HG03457 (cell line): ENCODE results near the gene TRIM5.

ENCODE experiments used
- ATAC-seq: cut with Tn5 transposase; IDR thresholded peaks from one replicate; pipeline ENCODE4 v1.9.1; 2021; ENCODE audit warnings: moderate number of reproducible peaks; ENCODE audit not compliant: unreplicated experiment

The TRIM5 gene

GRCh38 chr11:5626196-5626595 is 58.7 kb downstream of the TRIM5 start:
- no peak for ATAC-seq

DNA sequence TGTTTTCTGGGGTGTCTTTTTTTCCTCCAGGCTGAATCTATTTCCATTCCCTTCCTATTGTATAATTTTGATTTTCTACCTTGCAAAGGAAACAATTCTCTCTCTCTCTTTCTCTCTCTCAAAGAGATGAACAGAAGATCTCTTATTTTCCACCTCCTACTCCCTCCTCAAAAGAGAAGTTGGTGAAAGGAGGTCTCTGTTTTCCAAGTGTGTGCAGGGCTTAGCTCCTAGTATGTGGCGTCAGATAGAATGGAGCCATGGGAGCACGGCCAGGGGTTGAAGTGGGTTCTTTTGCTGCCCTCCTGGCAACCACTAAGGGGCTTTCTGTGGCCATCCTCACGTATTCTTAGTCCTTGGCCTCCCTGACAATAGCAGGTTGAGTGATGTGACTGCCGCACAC is 59.6 kb downstream of the TRIM5 start:
- no peak for ATAC-seq

- ATAC-seq, result peak; percentile 97
Measured at GRCh38 chr11:5624489-5625279, 60.2 kb downstream of the TRIM5 start, which contains the start of gene TRIM34. Gene TRIM34, plus strand, starts transcription at chr11:5625001. Its CDS starts 7,331 bp downstream, at chr11:5632332.

DNA sequence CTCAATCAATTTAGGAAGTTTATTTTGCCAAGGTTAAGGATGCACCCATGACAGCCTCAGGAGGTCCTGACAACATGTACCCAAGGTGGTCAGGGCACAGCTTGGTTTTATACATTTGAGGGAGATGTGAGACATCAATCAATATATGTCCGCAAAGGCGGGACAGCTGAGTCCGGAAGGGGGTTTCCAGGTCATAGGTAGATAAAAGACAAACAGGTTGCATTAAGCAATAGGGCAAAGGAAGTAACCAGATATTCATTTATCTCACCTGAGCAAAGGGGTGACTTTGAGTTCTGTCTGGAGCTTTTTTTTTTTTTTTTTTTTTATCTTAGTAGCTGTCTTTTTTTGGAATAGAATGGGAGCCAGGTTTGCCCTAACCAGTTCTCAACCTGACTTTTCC is 62.1 kb downstream of the TRIM5 start:
- ATAC-seq, result no peak

DNA sequence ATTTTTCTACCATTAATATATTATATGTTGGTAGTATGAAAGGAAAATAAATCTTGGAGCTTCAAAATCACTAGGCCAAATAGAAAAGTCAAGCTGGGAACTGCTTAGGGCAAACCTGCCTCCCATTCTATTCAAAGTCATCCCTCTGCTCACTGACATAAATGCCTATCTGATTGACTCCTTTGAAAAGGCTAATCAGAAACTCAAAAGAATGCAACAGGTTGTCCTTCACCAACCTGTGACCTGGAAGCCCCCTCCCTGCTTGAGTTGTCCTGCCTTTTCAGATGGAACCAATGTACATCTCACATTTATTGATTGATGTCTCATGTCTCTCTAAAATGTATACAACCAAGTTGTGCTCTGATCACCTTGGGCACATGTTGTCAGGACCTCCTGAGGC is 63.3 kb downstream of the TRIM5 start:
- no peak for ATAC-seq

DNA sequence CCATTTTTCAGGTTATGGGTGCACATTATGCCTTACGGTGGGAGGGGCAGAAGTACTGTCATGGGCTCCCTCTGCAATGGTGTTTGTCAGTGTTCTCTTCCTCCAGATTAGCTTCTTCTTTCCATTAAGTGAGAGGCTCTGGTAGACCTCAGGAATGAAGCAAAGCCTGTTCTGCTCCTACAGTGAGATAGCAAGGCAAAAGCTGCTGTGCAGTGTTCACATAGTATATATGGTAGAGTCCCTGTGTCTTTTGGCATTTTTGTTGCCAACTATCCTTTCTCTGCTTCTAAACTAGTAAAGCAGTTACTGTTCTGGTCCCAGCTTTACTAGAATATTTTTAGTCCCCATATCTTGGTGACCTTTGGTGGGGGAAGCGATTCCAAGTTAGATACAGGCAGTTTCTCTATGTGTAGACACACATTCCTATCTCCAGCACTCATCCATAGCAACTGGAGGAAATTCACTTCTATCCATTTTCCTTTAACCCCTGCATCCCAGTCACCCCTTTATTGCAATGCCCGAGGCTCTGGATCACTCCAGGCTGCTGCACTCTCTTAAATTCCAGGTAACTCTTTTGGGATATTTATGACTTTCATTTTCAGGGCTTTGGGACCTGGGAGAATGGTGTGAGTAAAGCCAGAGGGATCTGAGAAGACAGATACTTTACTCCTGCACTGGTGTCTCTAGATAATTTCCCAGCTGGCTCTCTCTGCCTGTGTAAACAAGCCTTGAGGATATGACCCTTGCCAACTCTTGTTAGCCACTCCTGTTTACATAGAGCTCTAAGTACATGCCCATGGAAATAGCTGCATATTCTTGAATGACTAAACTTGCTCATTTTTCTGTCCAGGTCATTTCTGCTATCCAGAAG is 64.0 kb downstream of the TRIM5 start:
- no peak for ATAC-seq

DNA sequence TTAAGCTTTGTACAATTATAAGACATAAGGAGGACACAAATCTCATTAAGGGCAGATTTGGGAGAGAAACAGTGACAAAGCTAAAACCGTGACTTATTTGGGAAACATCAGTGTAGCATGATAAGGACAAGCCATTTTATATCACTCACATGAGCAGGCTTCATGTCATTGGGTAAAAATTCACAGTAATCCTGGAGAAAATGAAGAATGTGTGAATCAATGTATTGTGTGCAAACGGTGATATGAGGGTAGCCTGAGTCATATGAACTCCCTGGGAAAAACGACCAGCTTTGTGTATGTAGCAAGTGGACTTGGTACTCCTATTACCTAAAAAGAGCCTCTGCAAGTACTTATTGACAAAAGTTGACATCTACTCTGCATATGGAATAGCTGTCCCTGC is 66.1 kb downstream of the TRIM5 start:
- ATAC-seq, result no peak
